ENCODE data around the gene RTN1.

The RTN1 gene

GRCh38 chr14:59601056-59601455 lies 269.5 kb downstream of the RTN1 start:
- DNase-seq: no peak

- no peak for DNase-seq
Observed at GRCh38 chr14:59600211-59600945, 270.2 kb downstream of the RTN1 start.

GRCh38 chr14:59595071-59595470 lies 275.5 kb downstream of the RTN1 start:
- peak; percentile 5 for DNase-seq

- no peak for DNase-seq
Observed at GRCh38 chr14:59591641-59592370, 278.8 kb downstream of the RTN1 start.

GRCh38 chr14:59588101-59588500 lies 282.5 kb downstream of the RTN1 start:
- no peak for DNase-seq

- DNase-seq: no peak
Observed at GRCh38 chr14:59585891-59586554, 284.6 kb downstream of the RTN1 start.

- no peak for DNase-seq
Observed at GRCh38 chr14:59583755-59584154, 286.8 kb downstream of the RTN1 start.

GRCh38 chr14:59582845-59583509 lies 287.6 kb downstream of the RTN1 start:
- DNase-seq: no peak

- DNase-seq: no peak
Observed at GRCh38 chr14:59582161-59582560, 288.4 kb downstream of the RTN1 start.

GRCh38 chr14:59580911-59581310 lies 289.7 kb downstream of the RTN1 start:
- DNase-seq: no peak

GRCh38 chr14:59576332-59577294 lies 294.0 kb downstream of the RTN1 start, which contains the start of gene CCDC175:
Gene CCDC175, minus strand, starts transcription at chr14:59576812. Its CDS starts 37 bp downstream, at chr14:59576775.
- DNase-seq: peak; percentile 80

- no peak for DNase-seq
Observed at GRCh38 chr14:59570122-59570521, 300.5 kb downstream of the RTN1 start.

GRCh38 chr14:59566725-59567124 lies 303.9 kb downstream of the RTN1 start:
- no peak for DNase-seq

- no peak for DNase-seq
Observed at GRCh38 chr14:59566296-59566695, 304.3 kb downstream of the RTN1 start.

- no peak for DNase-seq
Observed at GRCh38 chr14:59565087-59565486, 305.5 kb downstream of the RTN1 start.

- DNase-seq: no peak
Observed at GRCh38 chr14:59564366-59564765, 306.2 kb downstream of the RTN1 start.

- DNase-seq: no peak
Observed at GRCh38 chr14:59547310-59547709, 323.3 kb downstream of the RTN1 start.
